Metanephros (tissue), 2 donors: Measurements from ENCODE around the gene LCN10. TPM values are rescaled to one million over a fixed set of nuclear protein-coding genes. Genes with fewer than 3 reads are reported as not detected.

Experiments
- small RNA-seq: library from RNA; depleted of rRNA; stranded (forward); fragments of <200 nt; gene quantifications from one replicate; pipeline ENCODE3, GENCODE V24; 2014; ENCODE audit warnings: low replicate concordance
- total RNA-seq: library from RNA; depleted of rRNA; stranded (reverse); fragments of >200 nt; gene quantifications from one replicate; pipeline ENCODE4 v1.2.3, GENCODE V29; 2014

The LCN10 gene
- total RNA-seq, result 0.47 TPM

DNA sequence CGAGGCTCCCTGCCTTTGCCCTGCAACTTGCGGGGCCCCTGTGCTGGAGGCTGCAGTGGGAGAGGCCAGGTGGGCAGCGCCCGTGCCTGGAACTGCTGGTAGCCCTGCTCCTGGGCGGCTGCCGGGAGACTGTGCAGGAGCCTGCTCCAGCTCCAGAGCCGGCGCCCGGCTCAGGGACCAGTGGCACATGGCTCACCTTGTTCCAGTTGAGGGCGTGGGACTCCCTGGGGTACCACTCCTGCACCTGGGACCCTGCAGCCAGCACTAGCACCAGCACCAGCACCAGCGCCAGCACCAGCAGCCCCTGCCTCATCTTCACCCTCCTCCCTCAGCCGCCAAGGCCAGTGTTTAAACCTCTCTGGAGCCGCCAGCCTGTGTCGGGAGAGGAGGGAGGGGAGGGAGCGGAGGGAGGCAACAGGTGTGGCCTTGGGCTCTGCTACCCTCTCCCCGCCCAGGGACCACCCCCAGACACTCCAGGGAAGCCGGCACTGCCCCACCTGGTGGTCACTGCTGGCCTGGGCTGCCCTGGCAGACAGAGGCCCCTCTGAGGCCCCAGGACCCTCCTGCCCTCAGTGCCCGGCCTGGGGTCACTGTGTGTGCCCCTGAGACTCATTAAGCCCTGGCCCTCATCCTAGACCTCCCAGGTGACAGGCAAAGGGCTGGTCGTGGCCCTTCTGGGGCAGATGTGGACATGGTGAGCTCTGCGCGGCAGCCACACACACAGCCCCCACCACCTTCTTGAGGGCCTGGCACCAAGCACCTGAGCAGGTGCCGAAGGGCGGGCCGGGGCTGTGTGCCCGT, at the start of gene LCN10:
Gene LCN10 (minus strand): TSS at position 350 of the 801 bp plus-strand sequence. CDS start 37 bp downstream, at position 313.

DNA sequence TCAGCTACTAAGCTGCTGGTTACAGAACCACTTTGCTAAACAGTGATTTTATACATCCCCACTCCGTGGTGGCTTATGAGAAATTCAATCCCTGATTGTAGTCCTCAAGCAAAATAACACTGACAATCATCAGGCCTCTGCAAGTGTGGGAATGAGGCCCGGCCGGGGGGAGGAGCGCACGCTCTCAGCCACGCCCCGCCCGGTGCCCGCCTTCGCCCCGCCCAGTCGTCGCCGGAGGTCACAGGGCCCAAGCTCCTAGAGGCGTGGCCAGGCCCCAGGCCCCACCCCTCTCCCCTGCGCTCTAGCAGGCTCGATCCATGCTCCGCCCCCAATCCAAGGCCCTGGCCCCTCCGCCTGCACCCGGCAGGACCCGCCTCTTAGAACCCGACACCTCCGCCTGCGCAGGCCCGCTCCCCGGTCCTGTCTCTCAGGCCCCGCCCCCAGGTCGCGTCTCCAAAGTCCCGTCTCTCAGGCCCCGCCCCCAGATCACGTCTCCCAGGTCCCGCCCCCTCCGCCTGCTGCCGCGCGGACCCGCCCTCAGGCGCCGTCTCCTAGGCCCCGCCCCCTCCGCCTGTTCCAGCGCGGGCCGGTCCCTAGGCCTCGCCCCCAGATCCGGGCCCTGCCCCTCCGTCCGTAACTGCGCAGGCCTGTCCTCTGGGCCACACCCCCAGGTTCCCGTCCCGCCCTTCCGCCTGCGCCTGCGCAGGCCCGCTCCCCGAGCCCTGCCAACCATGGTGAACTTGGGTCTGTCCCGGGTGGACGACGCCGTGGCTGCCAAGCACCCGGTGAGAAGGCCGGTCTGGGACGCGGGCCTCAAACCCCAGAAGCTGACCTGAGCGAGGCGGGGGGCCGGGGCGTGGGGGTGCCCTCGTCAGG, 48.1 kb upstream of the LCN10 start, which contains the start of gene TMEM141:
Gene TMEM141 (plus strand): TSS at position 705 of the 876 bp plus-strand sequence. CDS start 27 bp downstream, at position 732.

DNA sequence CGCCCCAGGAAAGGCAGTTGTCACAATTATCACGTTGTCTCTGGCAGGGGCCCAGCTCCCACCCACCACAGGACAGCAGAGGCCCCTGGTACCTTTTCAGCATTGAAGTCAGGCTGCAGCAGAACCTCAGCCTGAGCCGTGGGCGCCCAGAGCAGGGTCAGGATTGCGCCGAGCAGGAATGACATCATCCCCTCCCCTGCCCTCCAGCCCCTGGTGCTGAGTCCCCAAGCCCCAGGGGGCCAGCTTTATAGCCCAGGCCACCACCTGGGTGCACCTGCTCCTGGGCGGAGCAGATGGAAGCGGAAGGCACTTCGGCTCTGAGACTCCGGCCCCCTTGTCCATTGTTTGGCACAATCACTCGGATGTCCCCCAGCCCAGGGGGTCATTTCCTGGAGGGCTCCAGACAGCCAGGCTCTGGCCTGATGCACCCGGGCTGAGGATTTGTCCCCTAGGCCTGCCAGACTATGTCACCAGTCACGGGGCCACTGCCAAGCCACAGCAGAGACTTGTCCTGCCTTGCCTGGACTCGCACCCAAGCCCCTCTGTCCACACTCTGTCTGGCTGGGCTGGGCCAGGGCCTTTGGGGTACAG, 21.7 kb upstream of the LCN10 start, which contains the start of gene LCN15:
Gene LCN15 (minus strand): TSS at position 218 of the 591 bp plus-strand sequence. CDS start 30 bp downstream, at position 188.

DNA sequence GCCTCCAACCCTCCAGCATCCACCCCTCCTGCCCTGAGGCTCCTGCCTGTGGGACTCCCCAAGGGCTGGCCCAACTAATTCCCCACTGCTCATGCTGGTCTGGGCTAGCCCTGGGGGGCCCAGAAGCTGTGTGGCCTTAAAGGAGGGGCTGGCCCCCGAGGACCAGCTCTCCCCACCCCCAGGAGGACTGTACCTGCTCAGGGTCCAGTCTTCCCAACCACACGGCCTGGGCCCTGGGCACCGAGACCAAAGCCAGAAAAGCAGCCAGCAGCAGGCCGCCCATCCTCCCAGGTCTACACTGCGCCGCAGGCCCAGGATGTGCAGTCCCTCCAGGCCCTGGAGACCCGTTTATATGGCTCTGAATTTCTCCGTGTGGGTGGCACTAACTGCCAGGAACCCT, 5.5 kb upstream of the LCN10 start, which contains the start of gene LCN6:
Gene LCN6 (minus strand): TSS at position 325 of the 400 bp plus-strand sequence. CDS start 42 bp downstream, at position 283.

DNA sequence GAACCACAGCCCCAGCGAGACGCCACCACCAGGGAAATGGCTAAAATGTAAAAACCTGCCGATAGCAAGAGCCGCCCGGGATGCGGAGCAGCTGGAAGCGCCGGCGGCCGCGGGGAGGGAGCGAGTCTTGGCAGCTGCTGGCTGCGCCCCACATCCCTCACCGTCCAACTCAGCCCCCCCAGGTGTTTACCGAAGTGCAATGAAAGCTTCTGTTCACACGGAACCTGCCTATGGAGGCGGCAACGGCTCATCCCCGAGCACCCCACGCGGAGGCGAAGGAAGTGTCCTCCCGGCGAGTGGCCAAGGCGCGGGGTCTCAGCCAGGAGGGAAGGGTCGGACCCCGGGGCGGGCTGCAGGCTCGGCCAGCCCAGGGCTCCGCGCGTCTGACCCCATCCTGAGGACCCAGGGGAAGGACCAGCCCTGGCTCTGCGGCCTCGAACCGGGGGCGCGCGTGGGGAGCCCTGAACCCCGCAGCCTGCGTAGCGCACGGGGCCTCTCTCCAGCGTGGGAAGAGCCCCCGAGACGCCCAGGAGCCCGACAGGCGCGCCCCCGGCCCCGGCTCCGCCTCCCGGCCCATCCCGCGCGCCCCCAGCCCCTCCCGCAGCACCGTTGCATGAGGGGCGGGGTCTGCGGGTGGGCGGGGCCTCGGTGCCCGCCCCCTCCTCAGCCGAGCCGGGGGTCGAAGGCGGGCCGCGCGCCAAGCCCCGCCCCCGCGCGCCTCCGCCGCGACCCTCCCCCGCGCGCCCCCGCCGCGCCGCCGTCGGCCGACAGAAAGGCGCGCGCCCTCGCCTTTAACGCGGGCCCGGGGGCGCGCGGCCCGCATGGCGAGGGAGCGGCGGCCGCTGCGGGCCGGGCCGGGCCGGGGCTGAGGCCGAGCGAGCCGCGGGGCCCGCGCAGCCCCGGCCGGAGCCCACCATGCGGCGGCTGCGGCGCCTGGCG, 30.7 kb downstream of the LCN10 start, which contains the start of gene DIPK1B:
Gene DIPK1B (plus strand): TSS at position 822 of the 939 bp plus-strand sequence. CDS start 94 bp downstream, at position 916.

Small RNA genes within 50 kb of the gene (small RNA-seq; reads per million reads assigned to genes)
- gene ATP6V1G1P3 (not detected), gene MIR6722 (not detected)

Other genes with a start within 250 kb of the LCN10 start
- gene NOTCH1, start 196.9 kb downstream of the LCN10 start, total RNA-seq, result 89.4 TPM
- 131 TPM for gene EGFL7, start 80.0 kb downstream of the LCN10 start, total RNA-seq
- 62.5 TPM for gene AGPAT2, start 55.5 kb downstream of the LCN10 start, total RNA-seq
- 39.6 TPM for gene DIPK1B, start 30.4 kb downstream of the LCN10 start, total RNA-seq
- gene LCN6, start 5.6 kb upstream of the LCN10 start, total RNA-seq, result not detected
- 0.82 TPM for gene LCN8, start 15.3 kb upstream of the LCN10 start, total RNA-seq
- not detected for gene LCN15, start 21.6 kb upstream of the LCN10 start, total RNA-seq
- 58.8 TPM for gene TMEM141, start 48.4 kb upstream of the LCN10 start, total RNA-seq
- gene CCDC183, start 53.4 kb upstream of the LCN10 start, total RNA-seq, result 3.1 TPM
- gene RABL6, start 65.0 kb upstream of the LCN10 start, total RNA-seq, result 44.3 TPM
- gene AJM1, start 99.5 kb upstream of the LCN10 start, total RNA-seq, result 1.5 TPM
- 68.5 TPM for gene PHPT1, start 106.5 kb upstream of the LCN10 start, total RNA-seq
- gene MAMDC4, start 109.4 kb upstream of the LCN10 start, total RNA-seq, result 10.9 TPM
- gene EDF1, start 123.4 kb upstream of the LCN10 start, total RNA-seq, result 172 TPM
- 18.9 TPM for gene TRAF2, start 143.6 kb upstream of the LCN10 start, total RNA-seq
- gene FBXW5, start 201.8 kb upstream of the LCN10 start, total RNA-seq, result 87.0 TPM
- not detected for gene C8G, start 202.3 kb upstream of the LCN10 start, total RNA-seq
- gene LCN12, start 209.3 kb upstream of the LCN10 start, total RNA-seq, result 10.2 TPM
- gene PTGDS, start 234.6 kb upstream of the LCN10 start, total RNA-seq, result 43.3 TPM
- gene LCNL1, start 240.1 kb upstream of the LCN10 start, total RNA-seq, result 0.41 TPM
- gene PAXX, start 249.5 kb upstream of the LCN10 start, total RNA-seq, result 28.0 TPM